Medulla oblongata (tissue), 1 donor: ENCODE measurements around the gene PTGR1.

Experiments used
- DNase-seq: peaks from one replicate; pipeline ENCODE4 v3.0.0-alpha.2; 2015; ENCODE audit errors: extremely low spot score

Gene PTGR1

GRCh38 chr9:111542497-111543254, 56.8 kb downstream of the PTGR1 start:
- no peak for DNase-seq

DNA sequence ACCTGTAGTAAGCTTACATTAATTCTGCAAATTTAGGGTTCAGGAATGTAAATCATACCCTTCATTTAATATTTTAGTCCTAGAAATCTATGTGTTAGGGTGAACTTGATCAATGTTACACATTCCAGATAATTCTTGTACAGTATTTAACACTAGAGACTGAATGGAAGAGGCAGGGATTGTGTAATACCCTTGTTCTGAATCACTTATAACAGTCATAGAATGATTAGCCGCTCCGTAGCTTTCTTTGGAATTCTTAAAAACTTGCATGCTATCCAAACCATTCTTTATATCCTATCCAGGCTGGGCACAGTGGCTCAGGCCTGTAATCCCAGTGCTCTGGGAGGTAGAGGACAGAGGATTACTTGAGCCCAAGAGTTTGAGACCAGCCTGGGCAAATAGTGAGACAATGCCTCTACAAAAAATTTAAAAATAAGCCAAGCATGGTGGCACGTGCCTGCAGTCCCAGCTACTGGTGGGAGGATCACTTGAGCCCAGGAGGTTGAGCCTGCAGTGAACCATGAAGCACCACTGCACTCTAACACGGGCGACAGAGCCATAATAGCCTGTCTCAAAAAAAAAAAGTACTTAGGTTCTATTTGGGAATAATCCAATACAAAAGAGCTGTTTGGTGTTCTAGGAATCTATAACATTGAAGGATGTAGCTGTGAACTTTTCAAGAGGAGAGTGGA, 66.2 kb downstream of the PTGR1 start:
- DNase-seq: no peak

GRCh38 chr9:111531716-111532115, 67.7 kb downstream of the PTGR1 start:
- no peak for DNase-seq

DNA sequence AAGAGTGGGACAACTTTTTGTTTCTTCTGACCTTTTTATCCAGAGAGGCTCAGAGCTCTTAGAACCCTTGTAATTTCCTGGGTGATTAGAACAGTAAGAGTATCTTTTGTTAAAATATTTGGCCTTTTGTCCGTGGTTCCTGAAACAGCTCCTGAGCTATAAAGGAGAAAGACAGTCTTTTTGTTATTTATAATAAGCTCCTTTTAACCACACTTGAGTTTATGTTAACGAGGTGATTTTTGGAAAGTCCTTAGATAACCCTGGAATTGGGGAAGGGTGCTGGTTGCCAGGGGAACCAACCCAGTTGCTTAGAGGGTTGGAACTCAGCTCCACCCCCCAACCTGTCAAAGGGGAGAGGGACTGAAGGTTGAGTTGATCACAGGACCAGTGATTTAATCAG, 69.7 kb downstream of the PTGR1 start:
- no peak for DNase-seq

DNA sequence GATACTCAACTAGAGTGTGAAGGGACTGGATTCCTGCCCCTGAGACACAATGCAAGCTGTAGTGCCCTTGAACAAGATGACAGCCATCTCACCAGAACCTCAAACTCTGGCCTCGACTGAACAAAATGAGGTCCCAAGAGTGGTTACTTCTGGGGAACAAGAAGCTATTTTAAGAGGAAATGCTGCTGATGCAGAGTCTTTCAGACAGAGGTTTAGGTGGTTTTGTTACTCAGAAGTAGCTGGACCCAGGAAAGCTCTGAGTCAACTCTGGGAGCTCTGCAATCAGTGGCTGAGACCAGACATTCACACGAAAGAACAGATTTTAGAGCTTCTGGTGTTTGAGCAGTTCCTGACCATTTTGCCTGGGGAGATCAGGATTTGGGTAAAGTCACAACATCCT, 72.1 kb downstream of the PTGR1 start:
- no peak for DNase-seq

- peak; percentile 83 for DNase-seq
Measured at GRCh38 chr9:111525056-111525977, 74.1 kb downstream of the PTGR1 start, which contains the start of gene ZNF483. Gene ZNF483, plus strand, starts transcription at chr9:111525179. Its CDS starts 2,217 bp downstream, at chr9:111527396.

GRCh38 chr9:111524731-111525055, 74.8 kb downstream of the PTGR1 start:
- DNase-seq: no peak

DNA sequence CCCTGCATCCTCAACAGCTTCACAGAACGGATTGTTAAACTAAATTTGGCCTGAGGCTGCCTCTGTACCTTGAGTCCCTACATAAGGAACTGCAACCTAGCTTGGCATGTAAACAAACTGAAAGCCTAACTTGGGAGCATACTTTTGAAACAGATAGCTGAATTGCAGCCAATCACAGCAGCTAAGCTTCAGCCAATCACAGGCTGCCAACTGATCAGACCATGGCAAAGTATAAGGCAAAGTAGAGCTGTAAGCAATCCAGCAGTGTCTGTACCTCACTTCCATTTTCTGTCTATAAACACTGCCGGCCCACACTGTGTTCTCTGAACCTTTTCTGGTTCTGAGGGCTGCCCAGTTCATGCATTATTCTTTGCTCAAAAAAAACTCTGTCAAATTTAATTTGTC, 83.4 kb downstream of the PTGR1 start:
- no peak for DNase-seq

GRCh38 chr9:111514967-111515366, 84.5 kb downstream of the PTGR1 start:
- DNase-seq: no peak
